OCI-M1 (cell line): ENCODE measurements around the gene TTYH1.
"Not testable (repeated sequence)": the region's sequence is repeated elsewhere in the genome, so short reads cannot be mapped to it uniquely, and the experiment has no call there.

ENCODE experiments used
- DNase-seq: peaks from one replicate; lab custom pipeline; 2025; lab: John Stamatoyannopoulos, UW

Gene TTYH1

DNA sequence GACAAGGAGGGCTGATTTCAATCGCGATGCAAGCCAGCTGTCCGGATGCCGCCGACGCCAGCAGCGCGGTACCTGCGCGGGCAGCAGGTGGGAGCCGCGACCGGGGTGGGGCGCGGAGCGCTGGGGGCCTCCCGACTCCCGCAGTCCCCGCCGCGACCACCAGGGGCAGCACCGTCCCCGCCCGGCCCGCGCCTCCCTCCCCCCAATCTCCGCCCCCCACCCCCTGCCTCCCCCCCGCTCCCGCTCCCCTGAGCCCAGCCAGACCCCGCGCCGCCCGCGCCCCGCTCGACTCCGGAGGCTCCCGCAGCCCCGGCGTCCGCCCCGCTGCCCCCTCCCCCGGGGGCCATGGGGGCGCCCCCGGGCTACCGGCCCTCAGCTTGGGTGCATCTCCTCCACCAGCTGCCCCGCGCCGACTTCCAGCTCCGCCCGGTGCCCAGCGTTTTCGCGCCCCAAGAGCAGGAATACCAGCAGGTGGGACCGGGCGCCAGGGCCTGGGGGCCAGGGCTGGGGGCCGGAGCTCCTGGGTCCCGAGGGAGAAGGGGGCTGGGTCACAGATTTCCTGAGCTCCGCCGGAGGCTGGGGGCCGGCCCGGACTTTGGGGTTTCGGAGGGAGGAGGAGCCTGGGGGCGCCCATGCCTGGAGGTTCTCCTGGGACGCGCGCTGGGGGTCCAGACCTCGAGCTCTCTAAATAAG, at the start of gene TTYH1:
TTYH1 (plus strand) TSS at position 257 of the 693 bp plus-strand sequence; CDS start at position 346, 89 bp downstream.
- DNase-seq: no peak

DNA sequence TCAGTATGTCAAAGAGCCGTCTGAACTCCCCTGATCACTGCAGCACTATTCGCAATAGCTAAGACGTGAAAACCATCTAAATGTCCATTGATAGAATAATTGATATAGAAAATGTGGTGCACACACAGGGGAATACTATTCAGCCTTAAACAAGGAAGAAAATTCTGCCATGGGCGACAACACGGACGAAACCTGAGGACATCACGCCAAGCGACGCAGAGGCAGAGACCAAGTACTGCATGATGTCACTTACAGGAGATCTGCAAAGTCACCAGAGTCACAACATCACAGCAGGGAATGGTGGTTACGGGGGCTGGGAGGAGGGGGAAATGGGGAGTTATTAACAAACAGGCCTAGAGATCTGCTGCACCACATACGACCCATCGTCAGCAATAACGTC, 49.5 kb upstream of the TTYH1 start:
- DNase-seq: not testable (repeated sequence)

DNA sequence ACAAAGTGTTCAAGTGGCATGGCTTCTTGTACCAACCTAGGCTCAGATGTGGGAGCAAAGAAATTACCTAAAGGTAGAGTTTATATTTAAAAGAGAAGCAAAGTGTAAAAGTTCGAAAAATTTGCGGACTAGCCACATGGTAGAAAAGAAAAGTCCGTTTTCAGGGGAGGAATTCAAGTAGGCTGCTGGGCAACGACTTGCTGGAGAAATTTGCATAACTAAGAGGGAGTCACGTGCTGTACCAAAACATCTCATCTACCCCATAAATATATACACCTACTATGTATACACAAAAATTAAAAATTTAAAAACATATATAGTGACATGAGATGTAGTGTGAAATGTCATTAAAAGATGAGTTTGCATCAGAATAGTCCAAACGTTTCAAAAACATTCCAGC, 48.5 kb upstream of the TTYH1 start:
- DNase-seq: no peak

GRCh38 chr19:54369082-54369687, 46.1 kb upstream of the TTYH1 start:
- DNase-seq: peak; percentile 94

DNA sequence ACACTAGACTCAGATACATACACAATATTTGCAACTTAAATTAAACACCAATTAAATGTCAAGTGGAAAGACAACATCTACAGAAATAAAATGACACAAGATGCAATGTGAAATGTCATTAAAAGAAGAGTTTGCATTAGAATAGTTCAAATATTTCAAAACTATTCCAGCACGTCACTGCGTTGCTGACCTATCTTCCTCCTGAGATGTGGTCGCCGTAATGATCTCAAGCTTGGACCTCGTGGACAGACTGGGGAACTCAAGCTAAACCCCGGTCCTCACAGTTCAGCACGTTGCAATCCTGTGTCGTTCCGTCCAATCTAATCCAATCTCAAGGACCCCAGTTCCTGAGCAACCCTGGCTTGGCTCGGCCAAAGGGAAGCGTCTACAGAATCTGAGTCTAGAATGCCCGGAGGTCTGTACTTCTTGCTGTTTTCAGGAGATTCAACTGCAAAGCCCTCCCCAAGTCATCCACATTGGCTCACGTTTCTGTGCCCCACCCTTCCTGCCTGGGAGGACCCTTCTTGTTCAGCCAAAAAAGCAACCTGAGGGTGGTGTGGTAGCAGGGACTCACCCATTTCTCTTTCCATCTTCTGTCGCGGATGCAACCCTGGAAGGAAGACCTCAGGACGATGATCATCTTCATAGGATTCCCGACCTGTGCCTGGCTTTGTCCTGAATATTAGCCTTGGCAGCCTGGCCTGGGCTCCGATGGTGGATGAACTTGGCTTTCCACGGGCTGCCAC, 45.4 kb upstream of the TTYH1 start:
- not testable (repeated sequence) for DNase-seq

DNA sequence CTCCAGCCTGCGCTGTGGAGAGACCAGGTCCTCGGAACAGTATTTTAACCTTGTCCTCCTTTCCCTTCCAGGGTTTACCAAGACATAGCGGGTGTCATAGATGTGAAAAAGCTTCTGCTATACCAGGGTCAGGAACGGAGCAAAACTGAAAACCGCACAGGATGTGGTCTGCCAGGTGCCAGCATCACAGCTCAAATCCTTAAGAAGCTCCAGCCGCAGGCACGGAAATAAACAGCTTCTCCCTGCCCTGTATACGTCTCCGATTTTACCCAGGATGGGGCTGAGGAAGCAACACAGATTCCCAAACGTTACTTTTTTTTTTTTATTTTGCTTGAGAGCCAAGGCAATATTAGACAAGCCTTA, 44.8 kb upstream of the TTYH1 start:
- peak; percentile 56 for DNase-seq

DNA sequence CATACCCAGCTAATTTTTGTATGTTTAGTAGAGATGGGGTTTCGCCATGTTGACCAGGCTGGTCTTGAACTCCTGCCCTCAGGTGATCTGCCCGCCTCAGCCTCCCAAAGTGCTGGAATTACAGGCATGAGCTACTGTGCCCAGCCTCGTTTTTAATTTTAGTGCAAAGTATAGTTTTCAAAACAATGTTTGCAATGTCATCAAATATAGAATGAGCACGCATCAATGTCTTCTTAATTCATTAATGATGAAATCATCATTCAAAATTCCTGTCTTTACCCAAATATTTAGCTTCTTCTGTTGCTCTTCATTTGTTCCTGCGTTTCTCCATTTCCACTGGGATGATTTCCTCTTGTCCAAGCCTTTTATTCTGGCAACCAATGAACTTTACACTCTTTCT, 43.8 kb upstream of the TTYH1 start:
- DNase-seq: not testable (repeated sequence)

DNA sequence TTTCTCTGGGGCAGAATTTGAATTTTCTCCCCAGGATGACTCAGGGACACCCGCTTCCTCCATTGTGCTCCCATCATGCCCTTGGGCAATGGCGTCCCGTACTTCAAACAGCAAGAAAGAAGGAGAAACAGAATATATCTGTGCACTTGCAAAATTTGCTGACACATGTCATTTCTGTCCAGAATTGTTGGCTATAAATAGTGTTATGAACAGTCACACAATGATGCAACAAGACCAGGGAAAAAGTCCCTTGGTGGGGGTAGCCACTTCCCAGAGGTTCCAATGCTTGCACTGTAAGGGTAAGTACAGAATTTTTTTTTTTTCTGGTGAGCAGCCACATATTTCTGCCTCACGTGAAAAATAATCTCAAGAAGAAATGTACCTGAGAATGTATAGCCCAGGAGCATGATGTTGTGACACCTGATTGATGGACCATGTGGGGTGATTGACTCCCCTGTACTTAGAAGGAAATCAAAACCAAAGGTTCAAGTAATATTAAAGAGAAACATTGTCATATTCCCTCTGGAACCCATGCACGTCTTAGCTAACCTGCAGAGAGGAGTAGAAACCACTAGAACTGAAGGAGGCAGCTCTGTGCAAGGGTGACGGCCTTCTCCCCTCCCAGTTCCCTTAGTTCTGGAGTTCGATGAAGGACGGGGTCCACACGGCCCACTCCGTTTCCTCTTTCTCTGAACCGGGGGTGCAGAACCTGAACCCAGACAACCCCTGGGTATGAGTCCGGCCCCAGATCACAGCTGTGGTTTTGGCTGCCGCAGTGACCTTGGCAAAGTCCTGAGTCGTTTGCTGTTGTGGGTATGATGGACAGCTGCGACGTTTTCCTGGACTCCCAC, 41.3 kb upstream of the TTYH1 start:
- DNase-seq: peak; percentile 74

GRCh38 chr19:54375181-54375938, 39.9 kb upstream of the TTYH1 start:
- DNase-seq: not testable (repeated sequence)

DNA sequence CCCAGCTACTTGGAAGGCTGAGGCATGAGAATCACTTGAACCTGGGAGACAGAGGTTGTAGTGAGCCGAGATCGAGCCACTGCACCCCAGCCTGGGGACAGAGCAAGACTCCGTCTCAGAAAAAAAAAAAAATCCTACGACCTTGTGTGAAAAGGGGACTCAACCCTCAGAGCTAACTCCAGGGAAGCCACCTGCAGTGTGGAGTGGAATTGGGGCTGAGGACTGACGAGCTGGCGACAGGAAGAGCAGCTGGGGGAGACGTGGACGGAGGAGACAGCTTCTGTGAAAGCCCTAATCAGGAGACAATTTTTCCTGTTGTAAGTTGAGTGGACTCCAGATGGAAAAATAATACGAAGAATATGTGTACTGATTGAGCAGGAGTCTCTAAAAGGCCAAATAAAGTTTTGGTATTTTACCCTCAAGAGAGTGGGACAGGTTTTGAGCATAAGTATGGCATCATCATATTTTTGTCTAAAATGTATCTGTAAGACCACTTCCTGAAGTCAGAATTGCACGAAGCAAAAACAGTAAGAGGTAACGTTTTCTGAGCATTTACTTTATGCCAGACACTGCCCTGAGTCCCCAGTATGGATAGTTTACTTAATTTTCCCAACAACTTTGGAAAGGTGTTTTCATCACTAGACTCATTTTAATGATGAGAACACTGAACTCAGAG, 38.5 kb upstream of the TTYH1 start:
- DNase-seq: no peak

- DNase-seq: no peak
Observed at GRCh38 chr19:54379187-54379678, 36.0 kb upstream of the TTYH1 start.

DNA sequence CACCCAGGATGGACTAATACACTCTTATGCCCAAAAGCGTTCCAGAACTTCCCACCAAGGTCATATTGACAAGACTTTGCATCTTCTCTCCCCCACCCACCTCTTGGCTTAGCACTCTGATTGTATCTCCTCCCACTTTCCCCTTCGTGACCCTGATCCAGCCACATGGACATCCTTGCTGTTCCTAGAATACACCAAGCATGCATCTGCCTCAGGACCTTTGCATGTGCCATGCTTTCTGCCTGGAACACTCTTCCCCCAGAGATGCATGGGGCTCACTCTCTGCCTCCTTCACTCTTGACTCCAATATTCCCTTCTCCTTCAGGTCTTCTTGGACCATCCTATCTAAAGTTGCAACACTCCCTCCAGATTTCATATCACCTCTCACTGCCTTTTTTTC, 34.4 kb upstream of the TTYH1 start:
- no peak for DNase-seq

DNA sequence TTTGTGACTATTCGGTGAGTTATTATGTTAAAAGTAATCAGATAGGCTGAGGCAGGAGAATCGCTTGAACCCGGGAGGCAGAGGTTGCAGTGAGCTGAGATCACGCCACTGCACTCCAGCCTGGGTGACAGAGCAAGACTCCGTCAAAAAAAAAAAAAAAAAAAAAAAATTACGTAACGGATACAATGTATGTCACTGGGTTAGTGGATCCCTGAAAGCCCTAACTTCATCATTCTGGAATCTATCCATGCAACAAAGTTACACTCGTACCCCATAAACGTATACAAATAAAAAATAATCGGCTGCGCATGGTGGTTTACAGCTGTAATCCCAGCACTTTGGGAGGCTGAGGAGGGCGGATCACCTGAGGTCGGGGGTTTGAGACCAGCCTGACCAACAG, 33.2 kb upstream of the TTYH1 start:
- not testable (repeated sequence) for DNase-seq

DNA sequence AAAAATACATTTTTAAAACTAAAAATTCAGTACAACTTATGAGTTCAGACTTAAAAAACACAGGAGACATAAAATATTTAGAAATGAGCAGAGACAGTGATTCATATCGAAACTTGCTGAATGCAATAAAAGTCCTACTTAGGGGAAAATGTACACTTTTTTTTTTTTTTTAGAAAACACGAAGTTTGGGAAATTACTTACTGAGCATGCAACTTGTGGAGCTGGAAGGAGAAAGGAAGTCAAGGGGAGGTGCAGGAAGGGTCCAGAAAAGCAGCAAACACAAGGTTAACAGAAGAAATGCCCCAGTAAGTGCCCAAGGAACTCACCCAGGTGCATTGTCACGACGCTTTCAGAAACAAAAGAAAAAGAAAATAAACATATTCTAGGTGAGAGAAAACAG, 31.9 kb upstream of the TTYH1 start:
- DNase-seq: no peak

DNA sequence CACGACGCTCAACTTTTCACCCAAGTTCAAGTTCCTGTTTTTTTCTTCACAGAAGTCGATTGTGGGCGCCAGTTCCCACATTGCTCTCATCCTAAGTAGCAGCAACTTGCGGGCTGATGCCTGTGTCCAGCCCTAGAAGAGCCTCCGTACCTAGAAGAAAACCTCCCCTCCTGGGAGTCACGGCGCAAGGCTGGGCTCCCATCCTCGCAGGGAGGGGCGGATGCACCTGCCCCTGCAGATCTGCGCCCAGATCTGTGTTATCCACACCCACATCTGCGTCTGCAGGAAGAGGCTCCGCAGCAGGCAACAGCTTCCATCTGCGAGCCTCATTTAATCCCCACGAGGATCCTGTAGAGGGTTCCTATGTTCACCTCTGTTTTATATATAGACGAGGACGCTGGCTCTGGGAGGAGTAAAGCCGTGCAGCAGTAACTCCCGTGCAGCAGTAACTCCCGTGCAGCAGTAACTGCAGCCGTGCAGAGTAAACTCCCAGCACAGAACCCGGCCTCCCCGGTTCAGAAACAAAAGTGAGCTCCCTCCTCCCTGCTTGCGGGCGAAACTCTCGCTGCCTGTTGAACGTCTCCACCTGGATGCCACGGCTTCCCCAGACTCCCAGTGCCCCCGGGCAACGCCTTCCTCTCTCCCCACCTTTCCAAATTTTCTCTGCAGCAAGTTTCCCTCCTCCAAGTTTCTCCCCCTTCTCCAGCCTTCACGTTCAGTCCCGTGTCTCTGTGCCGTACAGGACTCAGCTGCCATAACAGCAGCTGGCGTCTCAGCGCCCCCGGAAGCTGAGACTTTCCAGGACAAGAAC, 27.1 kb upstream of the TTYH1 start:
- peak; percentile 82 for DNase-seq

- DNase-seq: no peak
Observed at GRCh38 chr19:54388802-54389139, 26.5 kb upstream of the TTYH1 start.

DNA sequence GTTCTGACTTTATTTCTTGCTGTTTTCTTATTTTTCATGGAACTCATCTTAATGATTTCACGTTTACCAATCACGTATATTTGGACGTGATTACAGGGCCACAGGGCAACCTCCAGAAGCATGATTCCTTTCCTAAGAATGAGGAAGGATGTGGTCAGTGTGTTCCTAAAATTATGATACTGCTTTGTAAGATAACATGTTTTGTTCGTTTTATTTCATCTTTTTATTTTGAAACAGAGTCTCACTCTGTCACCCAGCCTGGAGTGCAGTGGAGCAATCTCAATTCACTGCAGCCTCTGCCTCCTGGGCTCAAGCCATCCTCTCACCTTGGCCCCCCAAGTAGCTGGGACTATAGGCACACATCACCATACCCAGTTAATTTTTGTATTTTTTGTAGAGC, 25.7 kb upstream of the TTYH1 start:
- peak; percentile 94 for DNase-seq

DNA sequence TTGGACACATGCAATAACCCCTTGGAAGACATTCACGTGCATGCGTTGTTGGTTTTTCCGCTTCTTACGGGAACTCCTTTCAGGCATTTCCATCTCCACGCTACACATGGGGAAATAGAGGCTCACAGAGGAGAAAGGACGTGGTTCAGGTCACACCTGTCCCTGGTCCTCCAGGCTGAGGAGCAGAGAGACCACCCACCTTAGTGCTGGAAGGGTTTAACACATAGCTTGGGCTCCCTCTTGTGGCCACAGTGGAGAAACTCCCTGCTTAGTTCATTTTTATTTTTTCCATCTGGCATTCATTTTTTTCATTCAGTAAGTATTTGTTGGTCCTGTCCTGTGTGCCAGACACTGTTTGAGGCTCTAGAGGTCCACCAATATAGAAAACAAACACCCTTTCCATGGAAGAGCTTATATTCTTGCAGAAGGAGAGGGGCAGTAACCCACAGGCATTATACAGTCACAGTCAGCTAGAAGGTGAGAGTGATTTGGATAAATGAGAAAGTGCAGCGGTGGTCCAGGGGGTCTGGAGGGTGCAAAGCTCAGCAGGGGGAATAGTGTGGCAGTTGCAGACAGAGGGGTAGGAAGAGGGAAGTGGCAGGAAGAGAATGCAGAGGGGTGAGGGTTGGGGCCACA, 24.2 kb upstream of the TTYH1 start:
- DNase-seq: peak; percentile 82

DNA sequence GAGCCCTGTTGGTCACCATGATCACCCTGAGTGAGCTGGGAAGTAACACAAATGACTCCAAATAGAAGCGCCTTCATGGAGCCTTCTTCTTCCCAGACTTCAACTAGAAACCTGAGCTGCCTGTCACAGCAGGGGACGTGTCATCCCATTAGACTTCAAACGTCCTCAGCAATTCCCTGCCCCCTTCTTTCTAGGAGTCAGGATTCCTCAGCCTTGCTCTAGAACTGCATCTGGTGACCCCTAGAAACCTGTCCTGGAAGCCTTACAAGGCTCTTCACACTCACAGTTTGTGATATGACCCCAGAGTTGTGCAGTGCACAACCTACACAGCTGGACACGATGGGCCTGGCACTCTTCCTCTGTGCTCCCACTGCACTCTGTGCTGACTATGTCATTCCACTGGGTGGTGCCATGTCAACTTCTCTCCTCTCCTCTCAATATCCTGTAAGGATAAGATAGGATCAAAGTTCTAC, 23.6 kb upstream of the TTYH1 start:
- peak; percentile 39 for DNase-seq
